Lower lobe of right lung (tissue), 2 donors: ENCODE measurements around the gene FBLIM1. TPM values are rescaled to one million over a fixed set of nuclear protein-coding genes. Genes with fewer than 3 reads are reported as not detected.

Experiments used
- ATAC-seq, 2 donors: fragments of 200-7000 bp; cut with Tn5 transposase; one replicate each; pipeline ENCODE4 v1.9.1; 2020 to 2022; ENCODE audit warnings: mild to moderate bottlenecking in 2 of 2, moderate library complexity in 2 of 2
- DNase-seq: peaks from one replicate; pipeline ENCODE4 v3.0.0-alpha.2; 2020
- H3K27ac ChIP-seq: fragments of 200-600 bp; one replicate; pipeline ENCODE4 v1.8.0; 2022
- H3K27me3 ChIP-seq: fragments of 200-600 bp; one replicate; pipeline ENCODE4 v1.8.0; 2022; ENCODE audit warnings: low read depth
- H3K36me3 ChIP-seq: fragments of 200-600 bp; one replicate; pipeline ENCODE4 v1.8.0; 2022; ENCODE audit warnings: mild to moderate bottlenecking
- H3K4me1 ChIP-seq: fragments of 200-600 bp; one replicate; pipeline ENCODE4 v1.8.0; 2022
- H3K4me3 ChIP-seq: fragments of 200-600 bp; one replicate; pipeline ENCODE4 v1.8.0; 2022; ENCODE audit warnings: mild to moderate bottlenecking
- H3K9me3 ChIP-seq: fragments of 200-600 bp; one replicate; pipeline ENCODE4 v1.8.0; 2022
- intact Hi-C: fragments of 100-400 bp; cut with DNase I; formaldehyde crosslinking; loops from one replicate; pipeline ENCODE4 v1.11.0; 2022
- total RNA-seq: library from RNA; stranded (reverse); fragmentation: NEBNext Ultra II Directional; extraction: Animal tissue kit (Norgen Biotek cat#: 25700); gene quantifications from one replicate; pipeline ENCODE4 v1.2.1, GENCODE V29; 2021
- TF ChIP-seq, protein P1 (sequence below): fragments of 200-600 bp; IDR thresholded peaks from one replicate; pipeline ENCODE4 v1.8.0; 2022; ENCODE audit warnings: antibody characterized with exemption, mild to moderate bottlenecking
- donor health status: DM: no; HTN: yes; CAD: no; lungs with severe emphysema.

The FBLIM1 gene
- total RNA-seq, 1 donor from 2014 or later, result 20.1 TPM

DNA sequence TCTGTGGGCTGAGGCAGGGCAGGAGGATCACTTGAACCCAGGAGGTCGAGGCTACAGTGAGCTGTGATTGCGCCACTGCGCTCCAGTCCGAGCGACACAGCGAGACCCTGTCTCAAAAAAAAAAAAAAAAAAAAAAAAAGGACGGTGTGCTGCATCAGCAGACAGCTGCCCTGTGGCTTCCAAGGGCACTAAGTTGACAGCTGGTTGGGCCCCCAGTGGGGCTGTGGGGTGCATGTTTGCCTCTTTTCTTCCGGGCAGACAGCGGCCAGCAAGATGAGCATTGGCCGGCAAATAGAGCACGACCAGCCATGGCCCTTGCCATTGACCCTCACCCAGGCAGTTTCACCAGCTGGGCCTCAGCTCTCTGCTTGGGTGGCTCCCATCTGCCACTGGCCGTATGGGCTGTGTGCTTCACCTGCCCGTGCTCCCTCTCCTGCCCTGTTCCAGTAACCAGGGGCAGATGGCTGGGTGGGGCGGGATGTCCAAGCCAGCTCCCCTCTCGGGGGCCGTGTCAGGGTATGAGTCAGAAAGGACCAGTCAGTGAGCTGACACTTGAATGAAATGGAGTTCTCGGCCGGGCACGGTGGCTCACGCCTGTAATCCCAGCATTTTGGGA lies 34.9 kb upstream of the FBLIM1 start:
- H3K4me1 ChIP-seq, result no peaks in the 10 kb centered on the region
- DNase-seq (no peak), ATAC-seq (no peak)
- H3K4me3 ChIP-seq, result no peak overlapping the region
- intact Hi-C loops, result no loop called here
- peaks cover 95% of the 10 kb centered on the region for H3K36me3 ChIP-seq
- TF ChIP-seq, protein P1, sequence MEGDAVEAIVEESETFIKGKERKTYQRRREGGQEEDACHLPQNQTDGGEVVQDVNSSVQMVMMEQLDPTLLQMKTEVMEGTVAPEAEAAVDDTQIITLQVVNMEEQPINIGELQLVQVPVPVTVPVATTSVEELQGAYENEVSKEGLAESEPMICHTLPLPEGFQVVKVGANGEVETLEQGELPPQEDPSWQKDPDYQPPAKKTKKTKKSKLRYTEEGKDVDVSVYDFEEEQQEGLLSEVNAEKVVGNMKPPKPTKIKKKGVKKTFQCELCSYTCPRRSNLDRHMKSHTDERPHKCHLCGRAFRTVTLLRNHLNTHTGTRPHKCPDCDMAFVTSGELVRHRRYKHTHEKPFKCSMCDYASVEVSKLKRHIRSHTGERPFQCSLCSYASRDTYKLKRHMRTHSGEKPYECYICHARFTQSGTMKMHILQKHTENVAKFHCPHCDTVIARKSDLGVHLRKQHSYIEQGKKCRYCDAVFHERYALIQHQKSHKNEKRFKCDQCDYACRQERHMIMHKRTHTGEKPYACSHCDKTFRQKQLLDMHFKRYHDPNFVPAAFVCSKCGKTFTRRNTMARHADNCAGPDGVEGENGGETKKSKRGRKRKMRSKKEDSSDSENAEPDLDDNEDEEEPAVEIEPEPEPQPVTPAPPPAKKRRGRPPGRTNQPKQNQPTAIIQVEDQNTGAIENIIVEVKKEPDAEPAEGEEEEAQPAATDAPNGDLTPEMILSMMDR, result no peak
- H3K9me3 ChIP-seq, result no peaks in the 10 kb centered on the region
- no peak overlapping the region for H3K27ac ChIP-seq
- H3K27me3 ChIP-seq, result no peaks in the 10 kb centered on the region

DNA sequence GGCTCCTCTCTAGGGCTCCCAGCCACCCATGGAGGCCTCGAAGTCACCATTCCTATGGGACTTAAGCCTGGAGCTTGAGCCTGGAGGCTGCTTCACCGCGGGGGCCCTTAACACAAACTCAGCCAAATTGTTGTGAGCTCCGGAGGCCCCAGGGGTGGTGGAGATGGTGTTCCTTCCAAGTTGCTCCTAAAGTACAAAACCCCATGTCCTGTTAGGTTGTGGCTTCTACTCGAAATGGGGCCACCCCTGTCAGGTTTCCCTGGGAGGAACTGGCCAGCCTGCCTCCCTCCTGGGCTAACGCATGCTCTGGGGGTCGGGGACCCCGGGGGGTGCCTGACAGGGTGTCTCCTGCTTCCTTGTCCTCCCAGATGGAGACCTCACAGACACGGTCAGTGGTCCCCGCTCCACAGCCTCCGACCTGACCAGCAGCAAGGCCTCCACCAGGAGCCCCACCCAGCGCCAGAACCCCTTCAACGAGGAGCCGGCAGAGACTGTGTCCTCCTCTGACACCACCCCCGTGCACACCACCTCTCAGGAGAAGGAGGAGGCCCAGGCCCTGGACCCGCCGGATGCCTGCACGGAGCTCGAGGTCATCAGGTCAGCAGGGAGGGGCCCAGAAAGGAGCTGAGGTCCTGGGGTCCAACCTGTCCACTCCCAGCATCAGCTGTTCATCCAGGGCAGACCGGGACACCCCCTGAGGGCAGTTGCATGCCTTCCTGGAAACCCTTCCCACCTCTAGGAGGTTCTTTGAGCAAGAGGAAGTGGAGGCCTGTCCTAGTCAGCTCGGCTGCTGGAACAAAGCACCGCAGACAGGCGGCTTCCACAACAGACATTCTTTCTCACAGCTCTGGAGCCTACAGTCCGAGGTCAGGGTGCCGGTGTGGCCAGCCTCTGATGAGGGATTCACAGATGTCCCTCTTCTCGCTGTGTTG lies 33.4 kb upstream of the FBLIM1 start:
- Histone ChIP-seq H3K4me3 (no peak overlapping the region), H3K27me3 (no peaks in the 10 kb centered on the region), H3K9me3 (no peaks in the 10 kb centered on the region), H3K36me3 (peaks cover 95% of the 10 kb centered on the region), H3K4me1 (no peaks in the 10 kb centered on the region), H3K27ac (no peak overlapping the region)
- TF ChIP-seq, protein P1, result no peak
- no peak for ATAC-seq
- no peak for DNase-seq
- intact Hi-C loops, result no loop called here

DNA sequence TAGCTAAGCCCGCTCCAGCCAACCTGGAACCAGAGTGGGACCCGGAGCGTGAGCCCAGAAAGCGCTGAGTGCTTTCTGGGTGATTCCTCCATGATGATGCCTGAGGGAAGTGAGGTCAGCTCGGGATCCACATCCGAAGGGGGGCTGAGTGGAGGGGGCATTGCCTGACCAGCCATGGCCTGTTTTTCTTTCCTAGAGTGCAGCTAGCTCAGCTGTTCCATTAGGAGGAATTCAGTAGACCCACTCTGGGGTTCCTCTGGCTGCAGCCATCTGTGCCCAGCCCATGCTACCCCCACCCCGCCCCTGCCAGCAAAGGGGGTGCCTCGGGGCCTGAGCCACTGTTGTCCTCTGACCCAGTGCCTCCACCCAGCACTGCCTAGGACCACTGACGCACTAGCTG lies 32.1 kb upstream of the FBLIM1 start:
- TF ChIP-seq, protein P1, result no peak
- Histone ChIP-seq H3K36me3 (peaks cover 95% of the 10 kb centered on the region), H3K4me3 (no peak overlapping the region), H3K4me1 (no peaks in the 10 kb centered on the region), H3K9me3 (no peaks in the 10 kb centered on the region), H3K27ac (no peak overlapping the region), H3K27me3 (no peaks in the 10 kb centered on the region)
- no peak for ATAC-seq
- intact Hi-C loops, result no loop called here
- DNase-seq, result no peak

DNA sequence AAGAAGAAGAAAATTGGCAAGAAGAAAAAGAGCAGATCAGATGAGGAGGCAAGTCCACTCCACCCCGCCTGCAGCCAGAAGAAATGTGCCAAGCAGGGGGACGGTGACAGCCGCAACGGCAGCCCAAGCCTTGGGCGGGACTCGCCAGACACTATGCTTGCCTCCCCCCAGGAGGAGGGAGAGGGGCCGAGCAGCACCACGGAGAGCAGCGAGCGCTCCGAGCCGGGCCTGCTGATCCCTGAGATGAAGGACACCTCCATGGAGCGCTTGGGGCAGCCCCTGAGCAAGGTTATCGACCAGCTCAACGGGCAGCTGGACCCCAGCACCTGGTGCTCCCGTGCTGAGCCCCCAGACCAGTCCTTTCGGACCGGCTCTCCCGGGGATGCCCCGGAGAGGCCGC lies 31.6 kb upstream of the FBLIM1 start:
- peaks cover 95% of the 10 kb centered on the region for H3K36me3 ChIP-seq
- H3K9me3 ChIP-seq, result no peaks in the 10 kb centered on the region
- intact Hi-C loops, result no loop called here
- ATAC-seq (no peak), DNase-seq (no peak)
- H3K4me1 ChIP-seq, result no peaks in the 10 kb centered on the region
- no peak overlapping the region for H3K4me3 ChIP-seq
- H3K27ac ChIP-seq, result no peak overlapping the region
- no peaks in the 10 kb centered on the region for H3K27me3 ChIP-seq
- TF ChIP-seq, protein P1, result no peak

DNA sequence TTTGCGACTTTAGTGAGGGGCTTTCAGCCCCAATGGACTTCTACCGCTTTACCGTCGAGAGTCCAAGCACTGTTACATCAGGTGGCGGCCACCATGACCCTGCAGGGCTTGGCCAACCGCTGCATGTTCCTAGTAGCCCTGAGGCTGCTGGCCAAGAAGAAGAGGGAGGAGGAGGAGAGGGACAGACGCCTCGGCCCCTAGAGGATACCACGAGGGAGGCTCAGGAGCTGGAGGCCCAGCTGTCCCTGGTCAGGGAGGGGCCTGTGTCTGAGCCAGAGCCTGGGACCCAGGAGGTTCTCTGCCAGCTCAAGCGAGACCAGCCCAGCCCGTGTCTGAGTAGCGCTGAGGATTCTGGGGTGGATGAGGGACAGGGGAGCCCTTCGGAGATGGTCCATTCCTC lies 31.2 kb upstream of the FBLIM1 start:
- no peak overlapping the region for H3K27ac ChIP-seq
- no peaks in the 10 kb centered on the region for H3K27me3 ChIP-seq
- ATAC-seq (no peak), DNase-seq (no peak)
- intact Hi-C loops, result no loop called here
- no peaks in the 10 kb centered on the region for H3K4me1 ChIP-seq
- no peak overlapping the region for H3K4me3 ChIP-seq
- no peaks in the 10 kb centered on the region for H3K9me3 ChIP-seq
- TF ChIP-seq, protein P1, result no peak
- peaks cover 95% of the 10 kb centered on the region for H3K36me3 ChIP-seq
